ENCODE measurements around the gene ZNF74.

DNA sequence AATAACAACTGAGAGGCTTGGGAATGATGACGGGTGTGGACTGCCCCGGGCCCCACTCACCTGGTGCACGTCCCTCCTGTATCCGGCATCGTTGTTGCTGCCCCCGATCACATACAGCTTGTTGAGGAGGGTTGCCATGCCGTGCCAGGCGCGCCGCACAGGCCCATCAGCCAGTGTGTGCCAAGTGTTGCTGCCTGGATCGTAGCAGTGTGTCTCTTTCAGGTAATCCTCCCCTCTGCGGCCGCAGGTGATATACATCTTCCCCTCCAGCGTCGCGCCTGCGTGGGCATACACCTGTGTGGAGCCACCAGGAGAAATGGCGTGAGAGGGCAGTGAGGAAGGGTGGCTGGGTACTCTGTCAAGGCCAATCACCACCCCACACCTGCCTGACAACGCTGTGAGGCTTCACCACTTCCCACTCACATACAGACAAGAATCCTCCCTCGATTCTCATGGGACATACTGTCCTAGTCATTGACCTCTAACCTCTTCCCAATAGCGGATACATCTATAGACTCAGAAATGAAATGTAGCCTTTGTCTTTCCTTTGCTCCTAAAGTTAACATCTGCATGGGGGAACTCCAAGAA is 52.5 kb downstream of the ZNF74 start:
- TF ChIP-seq, protein P1, sequence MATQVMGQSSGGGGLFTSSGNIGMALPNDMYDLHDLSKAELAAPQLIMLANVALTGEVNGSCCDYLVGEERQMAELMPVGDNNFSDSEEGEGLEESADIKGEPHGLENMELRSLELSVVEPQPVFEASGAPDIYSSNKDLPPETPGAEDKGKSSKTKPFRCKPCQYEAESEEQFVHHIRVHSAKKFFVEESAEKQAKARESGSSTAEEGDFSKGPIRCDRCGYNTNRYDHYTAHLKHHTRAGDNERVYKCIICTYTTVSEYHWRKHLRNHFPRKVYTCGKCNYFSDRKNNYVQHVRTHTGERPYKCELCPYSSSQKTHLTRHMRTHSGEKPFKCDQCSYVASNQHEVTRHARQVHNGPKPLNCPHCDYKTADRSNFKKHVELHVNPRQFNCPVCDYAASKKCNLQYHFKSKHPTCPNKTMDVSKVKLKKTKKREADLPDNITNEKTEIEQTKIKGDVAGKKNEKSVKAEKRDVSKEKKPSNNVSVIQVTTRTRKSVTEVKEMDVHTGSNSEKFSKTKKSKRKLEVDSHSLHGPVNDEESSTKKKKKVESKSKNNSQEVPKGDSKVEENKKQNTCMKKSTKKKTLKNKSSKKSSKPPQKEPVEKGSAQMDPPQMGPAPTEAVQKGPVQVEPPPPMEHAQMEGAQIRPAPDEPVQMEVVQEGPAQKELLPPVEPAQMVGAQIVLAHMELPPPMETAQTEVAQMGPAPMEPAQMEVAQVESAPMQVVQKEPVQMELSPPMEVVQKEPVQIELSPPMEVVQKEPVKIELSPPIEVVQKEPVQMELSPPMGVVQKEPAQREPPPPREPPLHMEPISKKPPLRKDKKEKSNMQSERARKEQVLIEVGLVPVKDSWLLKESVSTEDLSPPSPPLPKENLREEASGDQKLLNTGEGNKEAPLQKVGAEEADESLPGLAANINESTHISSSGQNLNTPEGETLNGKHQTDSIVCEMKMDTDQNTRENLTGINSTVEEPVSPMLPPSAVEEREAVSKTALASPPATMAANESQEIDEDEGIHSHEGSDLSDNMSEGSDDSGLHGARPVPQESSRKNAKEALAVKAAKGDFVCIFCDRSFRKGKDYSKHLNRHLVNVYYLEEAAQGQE (IDR thresholded peaks at IDR 0.05; ENCODE audit: insufficient read depth in 1 of 2, low read depth in 2 of 2, low read length in 2 of 2): no peak
- TF ChIP-seq TAF1 (IDR thresholded peaks at IDR 0.05; ENCODE audit: borderline replicate concordance, insufficient read depth, low read length): no peak
- no peak for TF ChIP-seq POLR2AphosphoS5 (IDR thresholded peaks at IDR 0.05; ENCODE audit: low read depth, low read length)

All from PFSK-1 (cell line).